Loucy (cell line): ENCODE data around the gene MYH14.

Experiments
- CTCF ChIP-seq: fragments of 200-600 bp; sonication (generic); conservative IDR thresholded peaks from 2 replicates; pipeline ENCODE4 v1.5.1; 2014; ENCODE audit warnings: mild to moderate bottlenecking, antibody characterized with exemption, low read length
- EZH2phosphoT487 ChIP-seq: fragments of 200-600 bp; IDR thresholded peaks from 2 replicates; pipeline ENCODE4 v1.6.1; 2018; ENCODE audit warnings: antibody characterized with exemption, mild to moderate bottlenecking, moderate library complexity, borderline replicate concordance

GRCh38 chr19:50195224-50195623 lies 8.2 kb upstream of the MYH14 start:
- TF ChIP-seq CTCF = no peak
- no peak for TF ChIP-seq EZH2phosphoT487
